Suprapubic skin (tissue), 4 donors: ENCODE results near the gene UNC119B.

Experiments
- CTCF ChIP-seq, 2 donors: fragments of 200-600 bp in 1 of 2; fragments of 450-650 bp in 1 of 2; sonication (generic) in 1 of 2; IDR thresholded peaks; one replicate each; pipeline ENCODE4 v1.5.1; 2016 to 2019; ENCODE audit warnings: antibody characterized with exemption in 2 of 2, mild to moderate bottlenecking in 1 of 2, moderate library complexity in 1 of 2
- POLR2A ChIP-seq, 2 donors: fragments of 450-650 bp; IDR thresholded peaks; one replicate each; pipeline ENCODE4 v1.6.1; 2017; ENCODE audit warnings: antibody characterized with exemption in 2 of 2, mild to moderate bottlenecking in 2 of 2, moderate library complexity in 2 of 2
- POLR2AphosphoS5 ChIP-seq, 3 donors: sonication (generic); formaldehyde crosslinking; IDR thresholded peaks; one replicate each; pipeline ENCODE4 v1.6.1; 2017; ENCODE audit warnings: antibody characterized with exemption in 3 of 3

DNA sequence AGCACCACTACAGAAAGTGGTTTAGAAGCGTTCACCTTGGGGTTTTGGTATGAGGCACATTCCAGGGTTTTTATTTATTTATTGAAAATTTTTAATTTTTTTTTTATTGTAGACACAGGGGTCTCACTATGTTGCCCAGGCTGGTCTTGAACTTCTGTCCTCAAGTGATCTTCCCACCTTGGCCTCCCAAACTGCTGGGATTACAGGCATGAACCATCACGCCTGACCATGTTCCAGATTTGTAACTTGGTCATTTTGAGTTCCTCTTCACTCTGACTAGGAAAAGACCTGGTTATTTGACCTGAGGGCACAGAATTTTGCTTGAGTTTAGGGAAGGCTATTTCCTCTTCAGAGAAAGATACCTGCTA, 20.2 kb upstream of the UNC119B start:
- TF ChIP-seq CTCF (IDR thresholded peaks at IDR 0.05) (no peak), POLR2AphosphoS5 (IDR thresholded peaks at IDR 0.05) (no peak), POLR2A (IDR thresholded peaks at IDR 0.05) (no peak)
